HL-60 (cell line): ENCODE data around the gene ADCY1.

Source experiments
- CTCF ChIP-seq: IDR thresholded peaks from one replicate; pipeline ENCODE4 v1.5.1; 2011; ENCODE audit warnings: low read length, control low read depth, inconsistent platforms; ENCODE audit not compliant: insufficient read depth
- GABPA ChIP-seq: IDR thresholded peaks from 2 replicates; pipeline ENCODE4 v1.6.1; 2012; ENCODE audit warnings: low read depth
- POLR2AphosphoS5 ChIP-seq: IDR thresholded peaks from 2 replicates; pipeline ENCODE4 v1.6.1; 2012; ENCODE audit warnings: low read depth

GRCh38 chr7:45662018-45662417 is 87.8 kb downstream of the ADCY1 start:
- TF ChIP-seq GABPA: no peak
- no peak for TF ChIP-seq CTCF
- no peak for TF ChIP-seq POLR2AphosphoS5
